Endothelial cell (in vitro differentiated cells): ENCODE data around the gene AFAP1L2. TPM values are rescaled to one million over a fixed set of nuclear protein-coding genes. Genes with fewer than 3 reads are reported as not detected.

ENCODE experiments used
- DNase-seq: peaks from one replicate; pipeline ENCODE4 v3.0.0; 2021; ENCODE audit warnings: low spot score
- H3K27ac Mint-ChIP-seq: one replicate; pipeline ENCODE4 v1.8.0; 2021; ENCODE audit warnings: mixed read lengths, inconsistent platforms; ENCODE audit not compliant: unreplicated experiment
- H3K27me3 Mint-ChIP-seq: one replicate; pipeline ENCODE4 v1.8.0; 2021; ENCODE audit warnings: mild to moderate bottlenecking, moderate library complexity, mixed read lengths, inconsistent platforms; ENCODE audit not compliant: unreplicated experiment
- H3K36me3 Mint-ChIP-seq: one replicate; pipeline ENCODE4 v1.8.0; 2021; ENCODE audit warnings: mild to moderate bottlenecking, low read depth, mixed read lengths, inconsistent platforms; ENCODE audit not compliant: unreplicated experiment
- H3K4me1 Mint-ChIP-seq: one replicate; pipeline ENCODE4 v1.8.0; 2021; ENCODE audit warnings: mild to moderate bottlenecking, mixed read lengths, inconsistent platforms; ENCODE audit not compliant: unreplicated experiment
- H3K4me3 Mint-ChIP-seq: one replicate; pipeline ENCODE4 v1.8.0; 2021; ENCODE audit warnings: mild to moderate bottlenecking, mixed read lengths, inconsistent platforms; ENCODE audit not compliant: unreplicated experiment
- H3K9me3 Mint-ChIP-seq: one replicate; pipeline ENCODE4 v1.8.0; 2021; ENCODE audit warnings: mixed read lengths, inconsistent platforms; ENCODE audit not compliant: unreplicated experiment
- CTCF ChIP-seq: fragments of 200-600 bp; sonication (generic); IDR thresholded peaks from one replicate; pipeline ENCODE4 v1.5.0; 2021; ENCODE audit warnings: antibody characterized with exemption; ENCODE audit not compliant: unreplicated experiment
- total RNA-seq: library from RNA; stranded (reverse); fragmentation: NEBNext Ultra II Directional; extraction: Animal tissue kit (Norgen Biotek cat#: 25700); gene quantifications from one replicate; pipeline ENCODE4 v1.2.1, GENCODE V29; 2021; ENCODE audit not compliant: unreplicated experiment

The AFAP1L2 gene
- total RNA-seq, 1 donor from 2014 or later: 0.77 TPM

- Mint-ChIP-seq H3K9me3 (no peaks in the 10 kb centered on the region), H3K36me3 (no peaks in the 10 kb centered on the region), H3K4me3 (no peak overlapping the region), H3K4me1 (no peaks in the 10 kb centered on the region), H3K27me3 (peaks cover 3% of the 10 kb centered on the region), H3K27ac (no peak overlapping the region)
- no peak for TF ChIP-seq CTCF
- no peak for DNase-seq
Observed at GRCh38 chr10:114385557-114385956, 18.7 kb downstream of the AFAP1L2 start.

GRCh38 chr10:114384601-114385000, 19.7 kb downstream of the AFAP1L2 start:
- TF ChIP-seq CTCF: no peak
- DNase-seq: no peak
- Mint-ChIP-seq H3K27me3 (peaks cover 3% of the 10 kb centered on the region), H3K36me3 (no peaks in the 10 kb centered on the region), H3K4me1 (no peaks in the 10 kb centered on the region), H3K9me3 (no peaks in the 10 kb centered on the region), H3K4me3 (no peak overlapping the region), H3K27ac (no peak overlapping the region)

GRCh38 chr10:114384181-114384580, 20.1 kb downstream of the AFAP1L2 start:
- TF ChIP-seq CTCF: no peak

GRCh38 chr10:114380797-114381196, 23.5 kb downstream of the AFAP1L2 start:
- H3K4me3 Mint-ChIP-seq: no peak overlapping the region
- no peaks in the 10 kb centered on the region for H3K36me3 Mint-ChIP-seq
- no peak for DNase-seq
- no peaks in the 10 kb centered on the region for H3K27me3 Mint-ChIP-seq
- H3K4me1 Mint-ChIP-seq: no peaks in the 10 kb centered on the region
- no peaks in the 10 kb centered on the region for H3K9me3 Mint-ChIP-seq
- no peak overlapping the region for H3K27ac Mint-ChIP-seq
- TF ChIP-seq CTCF: no peak

More at GRCh38 chr10:114384181-114384580, 20.1 kb downstream of the AFAP1L2 start:
- peaks cover 3% of the 10 kb centered on the region for H3K27me3 Mint-ChIP-seq
- no peaks in the 10 kb centered on the region for H3K9me3 Mint-ChIP-seq
- H3K27ac Mint-ChIP-seq: no peak overlapping the region
- DNase-seq: no peak
- H3K36me3 Mint-ChIP-seq: no peaks in the 10 kb centered on the region
- H3K4me1 Mint-ChIP-seq: no peaks in the 10 kb centered on the region
- H3K4me3 Mint-ChIP-seq: no peak overlapping the region

GRCh38 chr10:114380060-114380459, 24.2 kb downstream of the AFAP1L2 start:
- no peaks in the 10 kb centered on the region for H3K4me1 Mint-ChIP-seq
- no peaks in the 10 kb centered on the region for H3K27me3 Mint-ChIP-seq
- no peak for DNase-seq
- TF ChIP-seq CTCF: no peak
- H3K9me3 Mint-ChIP-seq: no peaks in the 10 kb centered on the region
- H3K4me3 Mint-ChIP-seq: no peak overlapping the region
- H3K27ac Mint-ChIP-seq: no peak overlapping the region
- no peaks in the 10 kb centered on the region for H3K36me3 Mint-ChIP-seq
